ENCODE measurements around the gene AP5S1. TPM values are rescaled to one million over a fixed set of nuclear protein-coding genes. Genes with fewer than 3 reads are reported as not detected.

AP5S1 gene
- polyA plus RNA-seq, 1 donor (not counting 4 experiments of a cell fraction or from before 2014, with no cell fraction given), result 5.2 TPM

DNA sequence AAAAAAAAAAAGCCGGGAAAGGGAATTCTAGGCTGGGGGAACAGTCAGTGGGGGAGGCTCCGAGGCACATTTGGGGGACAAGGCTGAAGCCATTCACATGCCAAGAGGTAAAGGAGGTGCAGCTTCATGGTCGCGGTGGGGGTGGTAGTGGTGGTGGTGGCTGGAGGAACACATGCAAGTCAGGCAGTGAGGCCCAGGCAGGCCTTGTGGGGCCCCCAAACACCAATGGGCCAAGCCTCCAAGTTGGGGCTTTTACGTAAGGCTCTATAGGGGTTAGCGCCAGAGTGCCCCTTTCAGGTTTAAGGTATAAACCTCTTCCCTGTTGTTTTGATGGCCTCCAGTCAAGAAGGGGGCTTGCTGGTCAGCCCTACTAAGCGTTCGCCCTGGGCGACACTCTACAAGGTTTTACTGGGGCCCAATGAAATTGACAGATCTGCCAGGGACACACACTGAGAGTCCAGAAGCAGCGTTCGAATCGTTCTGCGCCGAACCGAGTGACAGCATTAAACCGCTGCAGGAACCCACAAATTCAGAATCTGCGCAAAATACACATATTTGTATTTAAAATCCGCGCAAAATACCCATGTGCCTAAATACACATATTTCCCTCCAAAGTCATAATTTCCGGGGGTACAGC lies 818 bp upstream of the AP5S1 start:
- TF ChIP-seq EZH2 (IDR thresholded peaks at IDR 0.05; ENCODE audit: low read length), result no peak
- TF ChIP-seq, protein P1, sequence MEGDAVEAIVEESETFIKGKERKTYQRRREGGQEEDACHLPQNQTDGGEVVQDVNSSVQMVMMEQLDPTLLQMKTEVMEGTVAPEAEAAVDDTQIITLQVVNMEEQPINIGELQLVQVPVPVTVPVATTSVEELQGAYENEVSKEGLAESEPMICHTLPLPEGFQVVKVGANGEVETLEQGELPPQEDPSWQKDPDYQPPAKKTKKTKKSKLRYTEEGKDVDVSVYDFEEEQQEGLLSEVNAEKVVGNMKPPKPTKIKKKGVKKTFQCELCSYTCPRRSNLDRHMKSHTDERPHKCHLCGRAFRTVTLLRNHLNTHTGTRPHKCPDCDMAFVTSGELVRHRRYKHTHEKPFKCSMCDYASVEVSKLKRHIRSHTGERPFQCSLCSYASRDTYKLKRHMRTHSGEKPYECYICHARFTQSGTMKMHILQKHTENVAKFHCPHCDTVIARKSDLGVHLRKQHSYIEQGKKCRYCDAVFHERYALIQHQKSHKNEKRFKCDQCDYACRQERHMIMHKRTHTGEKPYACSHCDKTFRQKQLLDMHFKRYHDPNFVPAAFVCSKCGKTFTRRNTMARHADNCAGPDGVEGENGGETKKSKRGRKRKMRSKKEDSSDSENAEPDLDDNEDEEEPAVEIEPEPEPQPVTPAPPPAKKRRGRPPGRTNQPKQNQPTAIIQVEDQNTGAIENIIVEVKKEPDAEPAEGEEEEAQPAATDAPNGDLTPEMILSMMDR (optimal IDR thresholded peaks at IDR 0.05 in 1 of 3, IDR thresholded peaks at IDR 0.05 in 1 of 3, conservative IDR thresholded peaks at IDR 0.05 in 1 of 3; ENCODE audit: extremely low read depth in 1 of 3, insufficient read depth in 2 of 3, low read length in 3 of 3), result no peak
- peaks cover 8 to 15% of the 10 kb centered on the region in 2 experiments for H3K36me3 ChIP-seq (ENCODE audit: control insufficient read depth in 2 of 2, extremely low read depth in 1 of 2, insufficient read depth in 2 of 2, low read length in 2 of 2)
- FAIRE-seq, result no peak

DNA sequence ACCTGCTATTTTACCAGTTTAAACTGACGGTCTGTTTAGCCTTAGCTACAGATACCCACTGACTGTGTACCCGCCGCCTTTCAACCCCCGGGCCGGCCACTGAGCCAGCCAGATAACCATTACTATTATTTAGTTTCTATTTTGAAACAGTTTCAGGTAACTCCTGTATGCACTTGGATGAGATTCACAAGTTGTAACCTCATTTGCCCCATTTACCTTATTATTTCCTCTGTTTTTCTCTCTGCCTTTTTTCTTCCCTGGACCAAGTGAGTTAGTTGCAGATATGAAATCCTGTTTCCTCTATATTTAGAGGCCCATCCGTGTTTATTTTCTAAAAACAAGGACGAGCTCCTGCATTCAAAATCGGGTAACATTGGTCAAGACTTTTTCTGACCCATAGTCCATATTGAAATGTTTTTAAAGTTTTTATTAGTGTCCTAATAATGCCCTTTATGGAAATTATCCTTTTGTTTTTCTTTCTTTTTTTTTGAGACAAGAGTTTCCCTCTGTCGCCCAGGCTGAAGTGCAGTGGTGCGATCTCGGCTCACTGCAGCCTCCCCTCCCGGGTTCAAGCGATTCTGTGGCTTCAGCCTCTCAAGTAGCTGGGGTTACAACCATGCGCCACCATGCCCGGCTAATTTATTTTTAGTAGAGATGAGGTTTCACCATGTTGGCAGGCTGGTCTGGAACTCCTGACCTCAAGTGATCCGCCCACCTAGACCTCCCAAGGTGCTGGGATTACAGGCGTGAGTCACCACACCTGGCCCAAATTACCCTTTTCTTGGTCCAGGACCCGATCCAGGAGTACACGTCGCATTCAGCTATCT lies 767 bp downstream of the AP5S1 start:
- peak overlapping the region; percentile 95 for H3K4me2 ChIP-seq (ENCODE audit: control insufficient read depth, extremely low read depth, insufficient read depth, low read depth, low read length)
- H3K9me3 ChIP-seq (ENCODE audit: control insufficient read depth, low read depth, low read length), result no peaks in the 10 kb centered on the region
- H3K27me3 ChIP-seq (ENCODE audit: control insufficient read depth, extremely low read depth, insufficient read depth, low read length), result no peaks in the 10 kb centered on the region
- dilution Hi-C loops (cut with MboI; ENCODE audit: extremely low pct_ligation_motif_present, low sequenced_read_pairs), result no loop called here
- peak overlapping the region; percentile 39 for H2AFZ ChIP-seq (ENCODE audit: control insufficient read depth, low read length)
- peaks cover 25% of the 10 kb centered on the region for H3K4me1 ChIP-seq (ENCODE audit: control insufficient read depth, extremely low read depth, insufficient read depth, low read length)
- TF ChIP-seq, protein P1 (optimal IDR thresholded peaks at IDR 0.05 in 1 of 3, IDR thresholded peaks at IDR 0.05 in 1 of 3, conservative IDR thresholded peaks at IDR 0.05 in 1 of 3; ENCODE audit: extremely low read depth in 1 of 3, insufficient read depth in 2 of 3, low read length in 3 of 3), result no peak
- TF ChIP-seq EZH2 (IDR thresholded peaks at IDR 0.05; ENCODE audit: low read length), result no peak
- peaks cover 12 to 15% of the 10 kb centered on the region in 2 experiments for H3K36me3 ChIP-seq (ENCODE audit: control insufficient read depth in 2 of 2, extremely low read depth in 1 of 2, insufficient read depth in 2 of 2, low read length in 2 of 2)
- peak overlapping the region; percentile 93 for H3K9ac ChIP-seq (ENCODE audit: control insufficient read depth, extremely low read depth, insufficient read depth, low read length)
- FAIRE-seq, result no peak
- H3K27ac ChIP-seq (ENCODE audit: control insufficient read depth, insufficient read depth, low read length), result peak overlapping the region; percentile 96
- no peak for DNase-seq (ENCODE audit: low read depth, low spot score)
- H3K9me1 ChIP-seq (ENCODE audit: control insufficient read depth, extremely low read depth, insufficient read depth, low read length), result no peaks in the 10 kb centered on the region
- H4K20me1 ChIP-seq (ENCODE audit: control insufficient read depth, extremely low read depth, insufficient read depth, low read length), result no peaks in the 10 kb centered on the region
- H3K79me2 ChIP-seq (ENCODE audit: control insufficient read depth, insufficient read depth, low read length), result peaks cover 8% of the 10 kb centered on the region
- peak overlapping the region; percentile 61 to 82 (median 82) for H3K4me3 ChIP-seq (ENCODE audit: control insufficient read depth in 2 of 3, extremely low read depth in 1 of 3, insufficient read depth in 2 of 3, low read depth in 1 of 3, low read length in 3 of 3)

More for the DNA sequence above, 818 bp upstream of the AP5S1 start:
- peak overlapping the region; percentile 68 for H2AFZ ChIP-seq (ENCODE audit: control insufficient read depth, low read length)
- H3K79me2 ChIP-seq (ENCODE audit: control insufficient read depth, insufficient read depth, low read length), result peaks cover 8% of the 10 kb centered on the region
- no peaks in the 10 kb centered on the region for H3K9me3 ChIP-seq (ENCODE audit: control insufficient read depth, low read depth, low read length)
- H3K4me2 ChIP-seq (ENCODE audit: control insufficient read depth, extremely low read depth, insufficient read depth, low read depth, low read length), result peak overlapping the region; percentile 87
- peak overlapping the region; percentile 61 to 82 (median 82) for H3K4me3 ChIP-seq (ENCODE audit: control insufficient read depth in 2 of 3, extremely low read depth in 1 of 3, insufficient read depth in 2 of 3, low read depth in 1 of 3, low read length in 3 of 3)
- no peaks in the 10 kb centered on the region for H3K9me1 ChIP-seq (ENCODE audit: control insufficient read depth, extremely low read depth, insufficient read depth, low read length)
- H3K27ac ChIP-seq (ENCODE audit: control insufficient read depth, insufficient read depth, low read length), result peak overlapping the region; percentile 96
- DNase-seq (ENCODE audit: low read depth, low spot score), result no peak
- peaks cover 27% of the 10 kb centered on the region for H3K4me1 ChIP-seq (ENCODE audit: control insufficient read depth, extremely low read depth, insufficient read depth, low read length)
- H3K27me3 ChIP-seq (ENCODE audit: control insufficient read depth, extremely low read depth, insufficient read depth, low read length), result no peaks in the 10 kb centered on the region
- no peaks in the 10 kb centered on the region for H4K20me1 ChIP-seq (ENCODE audit: control insufficient read depth, extremely low read depth, insufficient read depth, low read length)
- dilution Hi-C loops (cut with MboI; ENCODE audit: extremely low pct_ligation_motif_present, low sequenced_read_pairs), result no loop called here
- H3K9ac ChIP-seq (ENCODE audit: control insufficient read depth, extremely low read depth, insufficient read depth, low read length), result peak overlapping the region; percentile 93
